ENCODE data around the gene ZFR2.
"Not testable (repeated sequence)": the region's sequence is repeated elsewhere in the genome, so short reads cannot be mapped to it uniquely, and the experiment has no call there.

GRCh38 chr19:3816148-3816547 is 52.7 kb downstream of the ZFR2 start:
- not testable (repeated sequence) for TF ChIP-seq CTCF (IDR thresholded peaks at IDR 0.05; ENCODE audit: low read depth, low read length, poor library complexity, severe bottlenecking); EZH2phosphoT487 (IDR thresholded peaks at IDR 0.05; ENCODE audit: borderline replicate concordance, low read length)
